ENCODE results near the gene SPRY4. TPM values are rescaled to one million over a fixed set of nuclear protein-coding genes. Genes with fewer than 3 reads are reported as not detected.

SPRY4 gene, protein sequence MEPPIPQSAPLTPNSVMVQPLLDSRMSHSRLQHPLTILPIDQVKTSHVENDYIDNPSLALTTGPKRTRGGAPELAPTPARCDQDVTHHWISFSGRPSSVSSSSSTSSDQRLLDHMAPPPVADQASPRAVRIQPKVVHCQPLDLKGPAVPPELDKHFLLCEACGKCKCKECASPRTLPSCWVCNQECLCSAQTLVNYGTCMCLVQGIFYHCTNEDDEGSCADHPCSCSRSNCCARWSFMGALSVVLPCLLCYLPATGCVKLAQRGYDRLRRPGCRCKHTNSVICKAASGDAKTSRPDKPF
- 3.2 and 3.6 TPM in 2 replicates for total RNA-seq

DNA sequence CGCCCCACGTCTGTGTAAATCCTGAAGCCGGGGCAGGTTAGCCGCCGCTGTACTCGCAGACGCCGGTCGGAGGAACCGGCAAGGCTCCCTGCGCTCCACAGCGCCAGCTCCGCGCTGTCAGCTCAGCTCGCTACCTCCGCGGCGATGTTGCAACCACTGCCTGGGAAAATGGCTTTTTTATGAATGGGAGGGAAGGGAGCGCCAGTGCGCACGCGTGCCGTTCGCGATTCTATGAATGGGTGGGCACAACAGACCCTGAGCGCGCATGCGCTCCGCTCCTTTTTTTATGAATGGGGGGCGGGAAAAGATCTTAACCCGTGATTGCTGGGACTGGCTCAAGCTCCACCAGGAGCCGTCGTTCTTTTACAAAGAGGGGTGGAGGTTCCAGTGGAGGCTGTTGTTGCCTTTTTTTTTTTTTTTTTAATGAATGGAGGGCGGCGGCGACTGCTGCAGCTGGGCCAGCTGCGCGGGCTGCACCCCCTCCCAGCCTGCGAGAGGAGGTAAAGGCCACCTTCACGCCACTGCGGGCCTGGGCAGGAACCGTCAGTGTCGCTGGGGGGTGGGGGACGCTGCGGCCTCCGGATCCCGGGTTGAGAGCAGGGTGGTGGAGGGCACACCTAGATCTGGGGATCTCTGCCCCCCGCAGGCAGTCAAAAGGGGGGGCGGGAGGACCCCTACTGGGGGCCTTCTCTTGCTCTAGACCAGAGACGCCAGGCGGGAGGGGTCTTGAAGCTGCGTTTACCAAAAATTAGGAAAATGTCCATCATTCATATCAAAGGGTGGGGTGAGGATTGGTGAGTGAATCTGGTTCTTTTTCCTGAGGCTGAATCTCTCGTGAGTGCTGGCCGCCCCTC lies at the start of gene SPRY4:
Gene SPRY4, minus strand, starts transcription at position 151 of the 854 bp plus-strand sequence. CDS start 9,913 bp downstream, outside the sequence.

Other genes with a start within 250 kb of the SPRY4 start
- 118 and 149 TPM in 2 replicates for gene NDFIP1, start 216.2 kb downstream of the SPRY4 start, total RNA-seq

Data from tracheal epithelial cell (primary cell).